BLaER1 (cell line): ENCODE results near the gene SLC7A7.
"Not testable (repeated sequence)": the region's sequence is repeated elsewhere in the genome, so short reads cannot be mapped to it uniquely, and the experiment has no call there.

Source experiments
- H3K27ac ChIP-seq: shearing (Covaris generic); formaldehyde crosslinking; 2 replicates; pipeline ENCODE4 v1.8.1; 2022
- H3K27me3 ChIP-seq: shearing (Covaris generic); formaldehyde crosslinking; 2 replicates; pipeline ENCODE4 v1.8.1; 2022
- H3K36me3 ChIP-seq: shearing (Covaris generic); formaldehyde crosslinking; 2 replicates; pipeline ENCODE4 v1.8.1; 2022
- H3K4me1 ChIP-seq: shearing (Covaris generic); formaldehyde crosslinking; 2 replicates; pipeline ENCODE4 v1.8.1; 2022
- H3K4me2 ChIP-seq: shearing (Covaris generic); formaldehyde crosslinking; 2 replicates; pipeline ENCODE4 v1.8.1; 2022
- H3K4me3 ChIP-seq: shearing (Covaris generic); formaldehyde crosslinking; 2 replicates; pipeline ENCODE4 v1.8.1; 2022
- H3K9ac ChIP-seq: shearing (Covaris generic); formaldehyde crosslinking; 2 replicates; pipeline ENCODE4 v1.8.1; 2022
- H3K9me3 ChIP-seq: shearing (Covaris generic); formaldehyde crosslinking; 2 replicates; pipeline ENCODE4 v1.8.1; 2022
- H4K20me1 ChIP-seq: shearing (Covaris generic); formaldehyde crosslinking; 2 replicates; pipeline ENCODE4 v1.8.1; 2022
- Cebpa-rat ChIP-seq: shearing (Covaris generic); IDR thresholded peaks from 2 replicates; pipeline ENCODE4 v1.8.1; 2022

SLC7A7 gene

GRCh38 chr14:22821193-22822015, 6.2 kb upstream of the SLC7A7 start:
- H3K9ac ChIP-seq, result no peak overlapping the region
- H3K4me1 ChIP-seq, result peaks cover 77% of the 10 kb centered on the region
- H3K27ac ChIP-seq, result peak overlapping the region; percentile 53
- no peak for TF ChIP-seq Cebpa-rat
- no peaks in the 10 kb centered on the region for H4K20me1 ChIP-seq
- no peaks in the 10 kb centered on the region for H3K9me3 ChIP-seq
- no peak overlapping the region for H3K4me3 ChIP-seq
- H3K4me2 ChIP-seq, result no peak overlapping the region; the same call in 1 of the 2 replicates
- H3K36me3 ChIP-seq, result no peaks in the 10 kb centered on the region
- no peaks in the 10 kb centered on the region for H3K27me3 ChIP-seq

GRCh38 chr14:22820731-22821130, 5.5 kb upstream of the SLC7A7 start:
- H3K4me1 ChIP-seq, result peaks cover 78% of the 10 kb centered on the region
- H3K27me3 ChIP-seq, result no peaks in the 10 kb centered on the region
- no peaks in the 10 kb centered on the region for H3K9me3 ChIP-seq
- no peaks in the 10 kb centered on the region for H3K36me3 ChIP-seq
- no peak for TF ChIP-seq Cebpa-rat
- no peak overlapping the region for H3K4me3 ChIP-seq
- H3K4me2 ChIP-seq, result no peak overlapping the region
- H3K9ac ChIP-seq, result no peak overlapping the region
- H3K27ac ChIP-seq, result no peak overlapping the region
- no peaks in the 10 kb centered on the region for H4K20me1 ChIP-seq

- Histone ChIP-seq H3K36me3 (no peaks in the 10 kb centered on the region), H3K4me3 (peak overlapping the region; percentile 24), H3K4me2 (peak overlapping the region; percentile 86), H3K4me1 (peaks cover 78% of the 10 kb centered on the region), H4K20me1 (no peaks in the 10 kb centered on the region), H3K9ac (peak overlapping the region; percentile 53; the same call in 1 of the 2 replicates), H3K9me3 (no peaks in the 10 kb centered on the region), H3K27me3 (no peaks in the 10 kb centered on the region), H3K27ac (peak overlapping the region; percentile 75)
- no peak for TF ChIP-seq Cebpa-rat
These were observed 4.1 kb upstream of the SLC7A7 start for GRCh38 chr14:22819151-22819988.

- no peaks in the 10 kb centered on the region for H3K36me3 ChIP-seq
- TF ChIP-seq Cebpa-rat, result no peak
- H4K20me1 ChIP-seq, result no peaks in the 10 kb centered on the region
- peaks cover 60% of the 10 kb centered on the region for H3K4me1 ChIP-seq
- no peak overlapping the region for H3K4me3 ChIP-seq
- peak overlapping the region; percentile 82 for H3K4me2 ChIP-seq
- no peak overlapping the region for H3K27ac ChIP-seq
- H3K9me3 ChIP-seq, result no peaks in the 10 kb centered on the region
- no peaks in the 10 kb centered on the region for H3K27me3 ChIP-seq
- no peak overlapping the region for H3K9ac ChIP-seq
These were observed 862 bp downstream of the SLC7A7 start for GRCh38 chr14:22814373-22814772.

GRCh38 chr14:22813145-22813544, 2.1 kb downstream of the SLC7A7 start:
- no peak overlapping the region for H3K4me3 ChIP-seq
- H3K4me1 ChIP-seq, result peaks cover 48% of the 10 kb centered on the region
- H3K27ac ChIP-seq, result no peak overlapping the region
- no peak overlapping the region for H3K9ac ChIP-seq
- H3K4me2 ChIP-seq, result 0 out of 2 replicates have a peak overlapping the region, but pooled peaks have one; percentile 3
- no peaks in the 10 kb centered on the region for H4K20me1 ChIP-seq
- no peaks in the 10 kb centered on the region for H3K36me3 ChIP-seq
- H3K27me3 ChIP-seq, result no peaks in the 10 kb centered on the region
- TF ChIP-seq Cebpa-rat, result no peak
- no peaks in the 10 kb centered on the region for H3K9me3 ChIP-seq

GRCh38 chr14:22812744-22813143, 2.5 kb downstream of the SLC7A7 start:
- Histone ChIP-seq H4K20me1 (no peaks in the 10 kb centered on the region), H3K9ac (no peak overlapping the region), H3K36me3 (no peaks in the 10 kb centered on the region), H3K27me3 (no peaks in the 10 kb centered on the region), H3K27ac (no peak overlapping the region), H3K4me3 (no peak overlapping the region), H3K4me1 (peaks cover 47% of the 10 kb centered on the region), H3K9me3 (no peaks in the 10 kb centered on the region), H3K4me2 (0 out of 2 replicates have a peak overlapping the region, but pooled peaks have one; percentile 3)
- no peak for TF ChIP-seq Cebpa-rat

- H3K4me1 ChIP-seq, result peaks cover 47% of the 10 kb centered on the region
- H3K4me2 ChIP-seq, result peak overlapping the region; percentile 2
- H3K36me3 ChIP-seq, result no peaks in the 10 kb centered on the region
- no peaks in the 10 kb centered on the region for H3K9me3 ChIP-seq
- no peaks in the 10 kb centered on the region for H3K27me3 ChIP-seq
- no peak overlapping the region for H3K4me3 ChIP-seq
- H4K20me1 ChIP-seq, result no peaks in the 10 kb centered on the region
- no peak overlapping the region for H3K9ac ChIP-seq
- no peak overlapping the region for H3K27ac ChIP-seq
- TF ChIP-seq Cebpa-rat, result no peak
These were observed 3.5 kb downstream of the SLC7A7 start for GRCh38 chr14:22811722-22812121.

GRCh38 chr14:22808388-22809209, 6.6 kb downstream of the SLC7A7 start:
- no peaks in the 10 kb centered on the region for H3K27me3 ChIP-seq
- H3K4me1 ChIP-seq, result peaks cover 25% of the 10 kb centered on the region
- no peak overlapping the region for H3K9ac ChIP-seq
- no peaks in the 10 kb centered on the region for H3K36me3 ChIP-seq
- no peak overlapping the region for H3K4me2 ChIP-seq
- H4K20me1 ChIP-seq, result no peaks in the 10 kb centered on the region
- no peak overlapping the region for H3K27ac ChIP-seq
- H3K4me3 ChIP-seq, result no peak overlapping the region
- no peaks in the 10 kb centered on the region for H3K9me3 ChIP-seq
- TF ChIP-seq Cebpa-rat, result no peak

GRCh38 chr14:22807432-22808087, 7.7 kb downstream of the SLC7A7 start:
- Histone ChIP-seq H3K4me1 (peaks cover 23% of the 10 kb centered on the region), H3K9me3 (no peaks in the 10 kb centered on the region), H3K27me3 (no peaks in the 10 kb centered on the region), H3K4me3 (no peak overlapping the region), H3K9ac (no peak overlapping the region), H3K27ac (no peak overlapping the region), H3K4me2 (no peak overlapping the region), H3K36me3 (no peaks in the 10 kb centered on the region), H4K20me1 (no peaks in the 10 kb centered on the region)
- TF ChIP-seq Cebpa-rat, result no peak

GRCh38 chr14:22805235-22805634, 10.0 kb downstream of the SLC7A7 start:
- H3K9ac ChIP-seq, result not testable (repeated sequence)

More at GRCh38 chr14:22805235-22805634, 10.0 kb downstream of the SLC7A7 start:
- not testable (repeated sequence) for H4K20me1 ChIP-seq, H3K9me3 ChIP-seq, H3K4me1 ChIP-seq, H3K27me3 ChIP-seq, H3K27ac ChIP-seq, H3K4me3 ChIP-seq, H3K4me2 ChIP-seq, H3K36me3 ChIP-seq
